SK-N-SH treated with all-trans-retinoic acid at 6 μM for 48 hours (cell line): ENCODE measurements around the gene CDH4.

Experiments used
- ATAC-seq: fragments of 200-7000 bp; cut with Tn5 transposase; 3 replicates; pipeline ENCODE4 v1.9.1; 2020; ENCODE audit warnings: mild to moderate bottlenecking, moderate library complexity
- BACH2 ChIP-seq: fragments of 250-450 bp; sonication (Bioruptor Pico); IDR thresholded peaks from 2 replicates; pipeline ENCODE4 v1.9.0; 2021; ENCODE audit warnings: mild to moderate bottlenecking, borderline replicate concordance
- CSDC2 ChIP-seq: fragments of 250-450 bp; sonication (Bioruptor Pico); IDR thresholded peaks from 2 replicates; pipeline ENCODE4 v1.5.0; 2020; ENCODE audit warnings: mild to moderate bottlenecking, moderate library complexity
- ESRRG ChIP-seq: fragments of 250-450 bp; sonication (Bioruptor Pico); IDR thresholded peaks from 2 replicates; pipeline ENCODE4 v1.6.1; 2021; ENCODE audit warnings: mild to moderate bottlenecking
- GLIS3 ChIP-seq: fragments of 250-450 bp; sonication (Bioruptor Pico); IDR thresholded peaks from 2 replicates; pipeline ENCODE4 v1.5.0; 2020; ENCODE audit warnings: mild to moderate bottlenecking, moderate library complexity
- ISL1 ChIP-seq: fragments of 250-450 bp; sonication (Bioruptor Pico); IDR thresholded peaks from 2 replicates; pipeline ENCODE4 v2.1.2; 2022; ENCODE audit warnings: mild to moderate bottlenecking, moderate library complexity
- OSR1 ChIP-seq: fragments of 250-450 bp; sonication (Bioruptor Pico); IDR thresholded peaks from 2 replicates; pipeline ENCODE4 v1.8.0; 2022; ENCODE audit warnings: moderate library complexity, mild to moderate bottlenecking, inconsistent platforms
- PPARA ChIP-seq: fragments of 250-450 bp; sonication (Bioruptor Pico); IDR thresholded peaks from 2 replicates; pipeline ENCODE4 v1.5.0; 2020; ENCODE audit warnings: mild to moderate bottlenecking, borderline replicate concordance
- RARB ChIP-seq: fragments of 250-450 bp; sonication (Bioruptor Pico); IDR thresholded peaks from 2 replicates; pipeline ENCODE4 v1.8.0; 2021; ENCODE audit warnings: mild to moderate bottlenecking, moderate library complexity
- SNAI2 ChIP-seq: fragments of 250-450 bp; sonication (Bioruptor Pico); IDR thresholded peaks from 2 replicates; pipeline ENCODE4 v1.5.0; 2020; ENCODE audit warnings: mild to moderate bottlenecking, moderate library complexity
- TCF4 ChIP-seq: fragments of 250-450 bp; sonication (Bioruptor Pico); IDR thresholded peaks from 2 replicates; pipeline ENCODE4 v1.8.0; 2021; ENCODE audit warnings: mild to moderate bottlenecking, moderate library complexity, borderline replicate concordance
- TOX ChIP-seq: fragments of 250-450 bp; sonication (Bioruptor Pico); IDR thresholded peaks from 2 replicates; pipeline ENCODE4 v1.8.0; 2021; ENCODE audit warnings: mild to moderate bottlenecking, moderate library complexity, borderline replicate concordance
- ZC3H10 ChIP-seq: fragments of 250-450 bp; sonication (Bioruptor Pico); IDR thresholded peaks from 2 replicates; pipeline ENCODE4 v1.5.1; 2021; ENCODE audit warnings: mild to moderate bottlenecking, moderate library complexity
- ZFP3 ChIP-seq: fragments of 250-450 bp; sonication (Bioruptor Pico); IDR thresholded peaks from 2 replicates; pipeline ENCODE4 v1.5.0; 2020; ENCODE audit warnings: mild to moderate bottlenecking, moderate library complexity
- ZFP30 ChIP-seq: fragments of 450-650 bp; formaldehyde crosslinking; IDR thresholded peaks from 2 replicates; pipeline ENCODE4 v1.5.0; 2022; ENCODE audit warnings: mild to moderate bottlenecking, moderate library complexity
- ZNF565 ChIP-seq: fragments of 450-650 bp; formaldehyde crosslinking; conservative IDR thresholded peaks from 2 replicates; pipeline ENCODE4 v1.5.0; 2020; ENCODE audit warnings: low read depth, mild to moderate bottlenecking, moderate library complexity
- ZNF8 ChIP-seq: fragments of 450-650 bp; formaldehyde crosslinking; IDR thresholded peaks from 2 replicates; pipeline ENCODE4 v1.5.0; 2020; ENCODE audit warnings: mild to moderate bottlenecking, moderate library complexity
- TF ChIP-seq, protein P1 (sequence below): fragments of 250-450 bp; sonication (Bioruptor Pico); IDR thresholded peaks from 2 replicates; pipeline ENCODE4 v1.8.0; 2021; ENCODE audit warnings: low read depth, mild to moderate bottlenecking, moderate library complexity, borderline replicate concordance
- TF ChIP-seq, protein P2 (sequence below): fragments of 250-450 bp; sonication (Bioruptor Pico); IDR thresholded peaks from 2 replicates; pipeline ENCODE4 v1.5.1; 2021; ENCODE audit warnings: mild to moderate bottlenecking, moderate library complexity
- TF ChIP-seq, protein P3 (sequence below): fragments of 250-450 bp; sonication (Bioruptor Pico); IDR thresholded peaks from 2 replicates; pipeline ENCODE4 v1.5.1; 2020; ENCODE audit warnings: low read depth, mild to moderate bottlenecking, moderate library complexity
- TF ChIP-seq, protein P4 (sequence below): fragments of 250-450 bp; sonication (Bioruptor Pico); IDR thresholded peaks from 2 replicates; pipeline ENCODE4 v1.5.0; 2020; ENCODE audit warnings: mild to moderate bottlenecking, moderate library complexity
- TF ChIP-seq, protein P5 (sequence below): fragments of 250-450 bp; sonication (Bioruptor Pico); IDR thresholded peaks from 2 replicates; pipeline ENCODE4 v1.8.0; 2020; ENCODE audit warnings: mild to moderate bottlenecking, moderate library complexity, borderline replicate concordance

The CDH4 gene

DNA sequence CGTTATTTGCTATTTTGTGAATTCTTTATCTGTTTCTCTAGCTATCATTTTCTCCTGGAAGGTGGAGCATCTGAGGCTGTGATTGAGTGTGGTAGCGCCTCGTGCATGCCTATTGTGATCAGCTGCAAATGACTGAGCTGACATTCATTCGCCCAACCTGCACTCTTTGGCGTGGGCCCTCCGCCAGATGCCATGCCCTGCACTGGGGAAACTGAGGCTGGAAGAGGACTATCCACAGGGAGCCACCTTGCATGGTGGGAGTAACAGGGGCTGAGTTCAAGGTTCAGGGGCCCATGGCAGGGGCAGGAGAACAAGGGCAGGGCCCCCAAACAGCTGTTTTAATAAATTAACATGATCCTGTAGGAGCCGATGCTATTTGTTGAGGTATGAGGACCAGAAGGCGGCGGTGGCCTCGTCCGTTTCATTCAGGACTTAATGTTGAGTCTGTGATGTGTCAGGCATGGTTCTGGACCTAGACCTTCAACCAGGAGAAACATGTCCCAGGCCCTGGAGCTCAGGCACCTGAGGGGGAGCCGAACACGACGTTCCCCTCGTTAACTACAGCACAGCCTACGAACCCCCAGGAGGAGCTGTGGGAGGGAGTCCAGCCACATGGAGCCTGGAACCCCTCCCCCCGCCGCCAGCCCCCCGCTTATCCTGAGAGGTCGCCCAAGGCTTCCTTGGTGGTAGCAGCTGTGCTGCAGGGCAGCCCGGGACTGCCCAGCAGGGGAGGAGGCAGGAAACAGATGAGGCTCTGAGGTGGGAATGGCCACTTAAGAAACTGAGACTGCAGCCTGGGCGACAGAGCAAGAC is 242.9 kb downstream of the CDH4 start:
- TF ChIP-seq TOX, result no peak
- TF ChIP-seq ZNF8 (CRISPR knock-in tag), result no peak
- TF ChIP-seq, protein P1, sequence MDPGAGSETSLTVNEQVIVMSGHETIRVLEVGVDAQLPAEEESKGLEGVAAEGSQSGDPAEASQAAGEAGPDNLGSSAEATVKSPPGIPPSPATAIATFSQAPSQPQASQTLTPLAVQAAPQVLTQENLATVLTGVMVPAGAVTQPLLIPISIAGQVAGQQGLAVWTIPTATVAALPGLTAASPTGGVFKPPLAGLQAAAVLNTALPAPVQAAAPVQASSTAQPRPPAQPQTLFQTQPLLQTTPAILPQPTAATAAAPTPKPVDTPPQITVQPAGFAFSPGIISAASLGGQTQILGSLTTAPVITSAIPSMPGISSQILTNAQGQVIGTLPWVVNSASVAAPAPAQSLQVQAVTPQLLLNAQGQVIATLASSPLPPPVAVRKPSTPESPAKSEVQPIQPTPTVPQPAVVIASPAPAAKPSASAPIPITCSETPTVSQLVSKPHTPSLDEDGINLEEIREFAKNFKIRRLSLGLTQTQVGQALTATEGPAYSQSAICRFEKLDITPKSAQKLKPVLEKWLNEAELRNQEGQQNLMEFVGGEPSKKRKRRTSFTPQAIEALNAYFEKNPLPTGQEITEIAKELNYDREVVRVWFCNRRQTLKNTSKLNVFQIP (CRISPR knock-in tag), result no peak
- TF ChIP-seq ZC3H10 (CRISPR knock-in tag), result no peak
- no peak for TF ChIP-seq ZNF565 (CRISPR knock-in tag)
- TF ChIP-seq, protein P2, sequence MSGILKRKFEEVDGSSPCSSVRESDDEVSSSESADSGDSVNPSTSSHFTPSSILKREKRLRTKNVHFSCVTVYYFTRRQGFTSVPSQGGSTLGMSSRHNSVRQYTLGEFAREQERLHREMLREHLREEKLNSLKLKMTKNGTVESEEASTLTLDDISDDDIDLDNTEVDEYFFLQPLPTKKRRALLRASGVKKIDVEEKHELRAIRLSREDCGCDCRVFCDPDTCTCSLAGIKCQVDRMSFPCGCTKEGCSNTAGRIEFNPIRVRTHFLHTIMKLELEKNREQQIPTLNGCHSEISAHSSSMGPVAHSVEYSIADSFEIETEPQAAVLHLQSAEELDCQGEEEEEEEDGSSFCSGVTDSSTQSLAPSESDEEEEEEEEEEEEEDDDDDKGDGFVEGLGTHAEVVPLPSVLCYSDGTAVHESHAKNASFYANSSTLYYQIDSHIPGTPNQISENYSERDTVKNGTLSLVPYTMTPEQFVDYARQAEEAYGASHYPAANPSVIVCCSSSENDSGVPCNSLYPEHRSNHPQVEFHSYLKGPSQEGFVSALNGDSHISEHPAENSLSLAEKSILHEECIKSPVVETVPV (CRISPR knock-in tag), result no peak
- TF ChIP-seq RARB (CRISPR knock-in tag), result no peak
- no peak for TF ChIP-seq BACH2 (CRISPR knock-in tag)
- TF ChIP-seq ZFP30 (CRISPR knock-in tag), result no peak
- TF ChIP-seq, protein P3, sequence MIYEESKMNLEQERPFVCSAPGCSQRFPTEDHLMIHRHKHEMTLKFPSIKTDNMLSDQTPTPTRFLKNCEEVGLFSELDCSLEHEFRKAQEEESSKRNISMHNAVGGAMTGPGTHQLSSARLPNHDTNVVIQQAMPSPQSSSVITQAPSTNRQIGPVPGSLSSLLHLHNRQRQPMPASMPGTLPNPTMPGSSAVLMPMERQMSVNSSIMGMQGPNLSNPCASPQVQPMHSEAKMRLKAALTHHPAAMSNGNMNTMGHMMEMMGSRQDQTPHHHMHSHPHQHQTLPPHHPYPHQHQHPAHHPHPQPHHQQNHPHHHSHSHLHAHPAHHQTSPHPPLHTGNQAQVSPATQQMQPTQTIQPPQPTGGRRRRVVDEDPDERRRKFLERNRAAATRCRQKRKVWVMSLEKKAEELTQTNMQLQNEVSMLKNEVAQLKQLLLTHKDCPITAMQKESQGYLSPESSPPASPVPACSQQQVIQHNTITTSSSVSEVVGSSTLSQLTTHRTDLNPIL, result no peak
- TF ChIP-seq TCF4 (CRISPR knock-in tag), result no peak
- TF ChIP-seq ESRRG (CRISPR knock-in tag), result no peak
- no peak for ATAC-seq

DNA sequence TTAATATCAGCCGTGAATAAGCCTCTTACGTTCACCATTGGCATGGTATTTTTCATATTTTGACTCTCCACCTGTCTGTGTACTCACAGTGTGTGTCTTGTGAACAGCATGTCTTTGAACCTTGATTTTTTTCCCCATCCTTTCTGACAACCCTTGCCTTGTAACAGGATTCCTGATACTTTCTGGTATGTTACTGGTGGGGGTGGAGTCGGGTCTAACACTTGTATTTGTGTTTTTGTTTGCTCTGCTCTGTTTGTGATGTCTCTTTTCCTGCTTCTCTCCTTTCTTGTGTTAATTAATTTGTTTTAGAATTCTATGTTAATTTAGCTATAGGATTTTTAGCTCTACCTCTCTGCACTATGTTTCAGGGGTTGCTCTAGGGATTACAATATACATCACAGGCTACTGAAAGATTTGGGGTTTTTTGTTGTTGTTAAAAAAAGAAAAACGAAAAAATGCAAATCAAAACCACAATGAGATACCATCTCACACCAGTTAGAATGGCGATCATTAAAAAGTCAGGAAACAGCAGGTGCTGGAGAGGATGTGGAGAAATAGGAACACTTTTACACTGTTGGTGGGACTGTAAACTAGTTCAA is 245.1 kb downstream of the CDH4 start:
- TF ChIP-seq SNAI2 (CRISPR knock-in tag) (no peak), PPARA (CRISPR knock-in tag) (no peak), ISL1 (no peak), TCF4 (CRISPR knock-in tag) (no peak), ESRRG (CRISPR knock-in tag) (no peak), GLIS3 (CRISPR knock-in tag) (no peak)
- TF ChIP-seq, protein P4, sequence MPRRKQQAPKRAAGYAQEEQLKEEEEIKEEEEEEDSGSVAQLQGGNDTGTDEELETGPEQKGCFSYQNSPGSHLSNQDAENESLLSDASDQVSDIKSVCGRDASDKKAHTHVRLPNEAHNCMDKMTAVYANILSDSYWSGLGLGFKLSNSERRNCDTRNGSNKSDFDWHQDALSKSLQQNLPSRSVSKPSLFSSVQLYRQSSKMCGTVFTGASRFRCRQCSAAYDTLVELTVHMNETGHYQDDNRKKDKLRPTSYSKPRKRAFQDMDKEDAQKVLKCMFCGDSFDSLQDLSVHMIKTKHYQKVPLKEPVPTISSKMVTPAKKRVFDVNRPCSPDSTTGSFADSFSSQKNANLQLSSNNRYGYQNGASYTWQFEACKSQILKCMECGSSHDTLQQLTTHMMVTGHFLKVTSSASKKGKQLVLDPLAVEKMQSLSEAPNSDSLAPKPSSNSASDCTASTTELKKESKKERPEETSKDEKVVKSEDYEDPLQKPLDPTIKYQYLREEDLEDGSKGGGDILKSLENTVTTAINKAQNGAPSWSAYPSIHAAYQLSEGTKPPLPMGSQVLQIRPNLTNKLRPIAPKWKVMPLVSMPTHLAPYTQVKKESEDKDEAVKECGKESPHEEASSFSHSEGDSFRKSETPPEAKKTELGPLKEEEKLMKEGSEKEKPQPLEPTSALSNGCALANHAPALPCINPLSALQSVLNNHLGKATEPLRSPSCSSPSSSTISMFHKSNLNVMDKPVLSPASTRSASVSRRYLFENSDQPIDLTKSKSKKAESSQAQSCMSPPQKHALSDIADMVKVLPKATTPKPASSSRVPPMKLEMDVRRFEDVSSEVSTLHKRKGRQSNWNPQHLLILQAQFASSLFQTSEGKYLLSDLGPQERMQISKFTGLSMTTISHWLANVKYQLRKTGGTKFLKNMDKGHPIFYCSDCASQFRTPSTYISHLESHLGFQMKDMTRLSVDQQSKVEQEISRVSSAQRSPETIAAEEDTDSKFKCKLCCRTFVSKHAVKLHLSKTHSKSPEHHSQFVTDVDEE (CRISPR knock-in tag), result no peak
- no peak for ATAC-seq

DNA sequence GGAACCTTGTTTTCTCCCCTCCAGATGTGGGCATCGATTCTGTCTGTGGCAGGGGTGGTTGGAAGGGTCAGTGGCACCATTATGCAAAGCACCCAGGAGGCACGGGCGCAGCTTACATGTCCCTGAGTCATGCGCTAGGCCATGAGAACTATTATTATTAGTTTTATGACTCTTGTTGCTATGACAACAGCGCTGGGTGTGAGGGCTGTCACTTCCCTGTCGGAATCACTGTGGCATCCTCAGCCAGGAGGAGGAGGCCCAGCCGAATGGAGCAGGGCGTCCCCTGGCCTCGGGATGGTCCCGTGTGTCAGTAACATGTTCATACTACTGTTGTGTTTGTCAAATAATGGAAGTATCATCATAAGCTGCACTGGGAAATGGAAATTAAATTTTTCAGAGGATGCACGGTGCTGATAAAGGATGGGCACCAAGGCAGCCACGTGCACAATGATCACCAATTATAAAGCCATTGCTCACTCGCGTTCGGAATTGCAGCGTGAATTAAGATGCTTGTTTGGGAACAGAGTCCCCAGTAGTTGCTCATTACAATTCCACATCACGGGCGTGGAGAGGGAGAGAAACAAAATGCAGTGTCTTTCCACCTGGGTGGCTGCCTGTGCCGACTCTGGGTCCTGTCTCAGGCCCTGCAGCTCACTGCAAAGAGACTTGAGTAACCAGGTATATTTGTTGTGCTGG is 247.9 kb downstream of the CDH4 start:
- no peak for ATAC-seq
- no peak for TF ChIP-seq TOX

DNA sequence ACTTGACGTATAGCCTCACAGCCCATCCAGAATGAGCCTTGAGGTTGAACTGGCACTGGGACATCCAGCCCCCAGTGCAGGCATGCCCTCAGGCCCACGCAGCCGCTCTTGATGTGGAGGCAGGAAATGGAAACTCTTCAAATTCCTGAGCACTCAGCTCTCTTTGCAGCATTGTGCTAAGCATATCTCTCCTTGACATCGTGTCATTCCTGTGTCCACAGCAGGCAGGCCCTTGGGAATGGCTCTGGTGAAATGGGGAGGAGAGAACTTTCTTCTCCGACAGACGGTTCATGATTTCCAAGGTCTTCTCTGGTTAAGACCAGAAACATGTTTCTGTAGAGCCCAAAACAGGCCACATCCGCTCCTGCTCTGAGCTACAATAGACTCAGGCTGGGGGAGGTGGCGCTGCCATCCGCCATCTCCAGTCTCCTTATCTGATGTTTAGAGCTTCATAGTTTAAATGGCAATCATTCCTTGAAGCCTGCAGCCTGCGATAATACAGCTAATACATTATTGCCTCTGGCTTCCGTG is 248.8 kb downstream of the CDH4 start:
- ATAC-seq, result no peak
- TF ChIP-seq SNAI2 (CRISPR knock-in tag), result no peak
- TF ChIP-seq, protein P2 (CRISPR knock-in tag), result no peak
- TF ChIP-seq ISL1, result no peak
- TF ChIP-seq TOX, result no peak
- TF ChIP-seq GLIS3 (CRISPR knock-in tag), result no peak
- no peak for TF ChIP-seq ZFP30 (CRISPR knock-in tag)
- TF ChIP-seq, protein P5, sequence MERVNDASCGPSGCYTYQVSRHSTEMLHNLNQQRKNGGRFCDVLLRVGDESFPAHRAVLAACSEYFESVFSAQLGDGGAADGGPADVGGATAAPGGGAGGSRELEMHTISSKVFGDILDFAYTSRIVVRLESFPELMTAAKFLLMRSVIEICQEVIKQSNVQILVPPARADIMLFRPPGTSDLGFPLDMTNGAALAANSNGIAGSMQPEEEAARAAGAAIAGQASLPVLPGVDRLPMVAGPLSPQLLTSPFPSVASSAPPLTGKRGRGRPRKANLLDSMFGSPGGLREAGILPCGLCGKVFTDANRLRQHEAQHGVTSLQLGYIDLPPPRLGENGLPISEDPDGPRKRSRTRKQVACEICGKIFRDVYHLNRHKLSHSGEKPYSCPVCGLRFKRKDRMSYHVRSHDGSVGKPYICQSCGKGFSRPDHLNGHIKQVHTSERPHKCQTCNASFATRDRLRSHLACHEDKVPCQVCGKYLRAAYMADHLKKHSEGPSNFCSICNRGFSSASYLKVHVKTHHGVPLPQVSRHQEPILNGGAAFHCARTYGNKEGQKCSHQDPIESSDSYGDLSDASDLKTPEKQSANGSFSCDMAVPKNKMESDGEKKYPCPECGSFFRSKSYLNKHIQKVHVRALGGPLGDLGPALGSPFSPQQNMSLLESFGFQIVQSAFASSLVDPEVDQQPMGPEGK (CRISPR knock-in tag), result no peak
- TF ChIP-seq OSR1 (CRISPR knock-in tag), result no peak
- TF ChIP-seq, protein P3, result no peak
- no peak for TF ChIP-seq ZNF8 (CRISPR knock-in tag)
- TF ChIP-seq PPARA (CRISPR knock-in tag), result no peak
- no peak for TF ChIP-seq ZFP3 (CRISPR knock-in tag)
- TF ChIP-seq CSDC2, result no peak
